Stomach (tissue), 9 donors: ENCODE measurements around the gene ACLY. TPM values are rescaled to one million over a fixed set of nuclear protein-coding genes. Genes with fewer than 3 reads are reported as not detected.
A peak's percentile ranks its signal among the peaks of the same experiment; 100 is the strongest.
"Not testable (repeated sequence)": the region's sequence is repeated elsewhere in the genome, so short reads cannot be mapped to it uniquely, and the experiment has no call there.

Experiments
- DNase-seq, 2 donors: peaks; one replicate each; pipeline versions ENCODE4 v3.0.0 to v3.0.0-alpha.2; 2013 to 2019
- H3K27ac ChIP-seq, 5 donors: fragments of 200-600 bp in 4 of 5; sonication (generic) in 4 of 5; one replicate each; pipeline ENCODE4 v1.5.1; 2013 to 2019; ENCODE audit warnings: mild to moderate bottlenecking in 1 of 5, moderate library complexity in 1 of 5
- H3K27me3 ChIP-seq, 3 donors: fragments of 200-600 bp; sonication (generic); one replicate each; pipeline ENCODE4 v1.5.1; 2017 to 2019; ENCODE audit warnings: mixed run types in 1 of 3
- H3K36me3 ChIP-seq, 4 donors: fragments of 200-600 bp; sonication (generic); 1 replicate in 3 of 4; 2 replicates in 1 of 4; pipeline ENCODE4 v1.5.1; 2016 to 2019
- H3K4me1 ChIP-seq, 4 donors: fragments of 200-600 bp; sonication (generic); one replicate each; pipeline ENCODE4 v1.5.1; 2016 to 2019
- H3K4me3 ChIP-seq, 4 donors: fragments of 200-600 bp; sonication (generic) in 3 of 4; one replicate each; pipeline ENCODE4 v1.5.1; 2016 to 2019; ENCODE audit warnings: mild to moderate bottlenecking in 1 of 4
- H3K9me3 ChIP-seq, 4 donors: fragments of 200-600 bp; sonication (generic); one replicate each; pipeline ENCODE4 v1.5.1; 2016 to 2019
- EP300 ChIP-seq: sonication (generic); formaldehyde crosslinking; IDR thresholded peaks from one replicate; pipeline ENCODE4 v1.6.1; 2017; ENCODE audit warnings: antibody characterized with exemption
- POLR2A ChIP-seq, 4 donors: fragments of 450-650 bp; IDR thresholded peaks; one replicate each; pipeline ENCODE4 v1.6.1; 2016; ENCODE audit warnings: antibody characterized with exemption in 4 of 4, control low read depth in 2 of 4, mild to moderate bottlenecking in 1 of 4, moderate library complexity in 1 of 4
- POLR2AphosphoS5 ChIP-seq, 3 donors: sonication (generic); formaldehyde crosslinking; IDR thresholded peaks; one replicate each; pipeline ENCODE4 v1.6.1; 2016; ENCODE audit warnings: antibody characterized with exemption in 3 of 3
- WGBS, 5 donors: extraction: QIAGEN DNeasy Blood & Tissue Kit in 3 of 5; methylation state at CpG; one replicate each; pipeline versions ENCODE4 v1.1.5 to v1.1.7; 2013 to 2018; 5-methylcytosine and 5-hydroxymethylcytosine counted together
- intact Hi-C: fragments of 100-400 bp; cut with DNase I; formaldehyde crosslinking; loops from one replicate; pipeline ENCODE4 v1.15.1; 2023; ENCODE audit warnings: low total_unique reads
- polyA plus RNA-seq, 3 donors: library from polyadenylated mRNA; stranded (reverse); fragments of 200-250 nt; gene quantifications; one replicate each; pipeline ENCODE4 v1.2.3, GENCODE V29; 2013
- total RNA-seq, 5 donors: library from RNA; depleted of rRNA; stranded (reverse); fragments of >200 nt; gene quantifications; one replicate each; pipeline versions ENCODE4 v1.1.0 to v1.2.3, GENCODE V29; 2014 to 2016
- TF ChIP-seq, protein P1 (sequence below), 7 experiments: fragments of 450-650 bp in 4 of 7; fragments of 200-600 bp in 3 of 7; sonication (generic) in 3 of 7; IDR thresholded peaks; one replicate each; pipeline ENCODE4 v1.5.1; 2016 to 2019; ENCODE audit warnings: antibody characterized with exemption in 7 of 7, control low read depth in 2 of 7, mild to moderate bottlenecking in 1 of 7
- donor health status: healthy with polysubstance abuse.
- donor health status: Bipolar disorder and iron deficiency.
- donor health status: healthy.

Gene ACLY
- total and polyA plus RNA-seq, 8 donors = 19.8 to 121 (median 36.9) TPM

DNA sequence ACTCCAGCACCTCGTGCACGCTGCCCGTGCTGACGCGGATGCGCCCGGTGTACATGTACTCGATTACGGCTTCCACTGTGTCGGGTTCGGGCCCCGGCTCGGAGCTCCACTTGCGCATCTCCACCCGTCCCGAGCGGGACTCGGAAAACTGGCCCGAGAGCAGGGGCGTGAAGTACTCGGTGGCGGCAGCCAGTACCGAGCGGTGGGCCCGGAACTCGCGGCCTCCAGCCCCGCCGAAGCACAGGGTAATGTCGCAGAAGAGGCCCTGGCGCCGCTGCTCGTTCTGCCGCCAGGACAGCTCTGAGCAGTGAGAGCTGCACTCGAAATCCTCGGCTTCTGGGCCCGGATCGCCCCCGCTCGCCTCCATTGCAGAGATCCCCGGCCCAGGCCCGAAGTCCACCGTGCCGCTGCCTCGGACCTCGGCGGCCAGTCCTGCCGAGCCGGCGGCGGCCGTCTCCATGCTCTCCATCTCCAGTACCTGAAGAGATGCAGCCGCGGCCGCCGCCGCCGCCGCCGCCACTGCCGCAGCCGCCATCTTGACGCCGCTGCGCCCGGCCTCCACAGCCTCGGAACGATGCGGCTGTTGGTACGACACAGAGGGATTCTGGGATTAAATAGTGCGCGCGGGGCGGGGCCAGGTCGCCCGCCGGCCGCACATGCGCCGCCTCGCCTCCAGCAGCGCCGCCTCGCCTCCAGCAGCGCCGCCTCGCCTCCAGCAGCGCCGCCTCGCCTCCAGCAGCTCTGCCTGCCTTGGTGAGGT, 53.7 kb downstream of the ACLY start, which contains the start of gene KLHL11:
Gene KLHL11, minus strand, starts transcription at position 588 of the 760 bp plus-strand sequence. Its CDS starts 53 bp downstream, at position 535.
- peak within 1 kb of the TSS; percentile 90 to 94 (median 92) for H3K27ac ChIP-seq
- intact Hi-C loops = no loop called here
- WGBS, 5 donors = 0 to 1% (median 0%) methylated on average over 16 to 89 of the region's 90 CpGs

DNA sequence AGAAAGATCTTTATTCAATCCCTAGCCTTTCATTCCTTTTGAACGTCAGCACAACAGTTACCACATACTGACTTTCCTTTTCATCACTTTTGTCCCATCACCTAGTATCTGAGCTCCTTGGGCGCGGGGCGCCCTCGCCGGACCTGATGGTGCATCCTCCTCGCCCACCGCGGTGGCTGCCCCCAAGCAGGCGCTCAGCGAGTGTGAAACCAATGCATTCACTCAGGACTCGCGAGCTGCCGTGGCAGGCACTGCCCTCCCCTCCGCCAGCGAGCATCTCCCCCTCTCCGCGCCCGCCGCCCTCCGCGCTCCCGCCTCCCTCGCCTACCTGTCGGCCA, 54.3 kb downstream of the ACLY start:
- 0 to 1% (median 1%) methylated on average over 23 to 25 of the region's 25 CpGs for WGBS, 5 donors
- no peaks in the 10 kb centered on the region for H3K27me3 ChIP-seq
- H3K9me3 ChIP-seq = no peaks in the 10 kb centered on the region
- peak overlapping the region; percentile 77 to 96 (median 82) for H3K4me3 ChIP-seq
- intact Hi-C loops = no loop called here
- TF ChIP-seq POLR2AphosphoS5 (IDR thresholded peaks at IDR 0.05) (no peak), EP300 (no peak), POLR2A (IDR thresholded peaks at IDR 0.05) (no peak)
- TF ChIP-seq, protein P1, sequence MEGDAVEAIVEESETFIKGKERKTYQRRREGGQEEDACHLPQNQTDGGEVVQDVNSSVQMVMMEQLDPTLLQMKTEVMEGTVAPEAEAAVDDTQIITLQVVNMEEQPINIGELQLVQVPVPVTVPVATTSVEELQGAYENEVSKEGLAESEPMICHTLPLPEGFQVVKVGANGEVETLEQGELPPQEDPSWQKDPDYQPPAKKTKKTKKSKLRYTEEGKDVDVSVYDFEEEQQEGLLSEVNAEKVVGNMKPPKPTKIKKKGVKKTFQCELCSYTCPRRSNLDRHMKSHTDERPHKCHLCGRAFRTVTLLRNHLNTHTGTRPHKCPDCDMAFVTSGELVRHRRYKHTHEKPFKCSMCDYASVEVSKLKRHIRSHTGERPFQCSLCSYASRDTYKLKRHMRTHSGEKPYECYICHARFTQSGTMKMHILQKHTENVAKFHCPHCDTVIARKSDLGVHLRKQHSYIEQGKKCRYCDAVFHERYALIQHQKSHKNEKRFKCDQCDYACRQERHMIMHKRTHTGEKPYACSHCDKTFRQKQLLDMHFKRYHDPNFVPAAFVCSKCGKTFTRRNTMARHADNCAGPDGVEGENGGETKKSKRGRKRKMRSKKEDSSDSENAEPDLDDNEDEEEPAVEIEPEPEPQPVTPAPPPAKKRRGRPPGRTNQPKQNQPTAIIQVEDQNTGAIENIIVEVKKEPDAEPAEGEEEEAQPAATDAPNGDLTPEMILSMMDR (IDR thresholded peaks at IDR 0.05) = no peak
- H3K4me1 ChIP-seq = peaks cover 17 to 56% (median 36%) of the 10 kb centered on the region in 4 donors
- DNase-seq = peak in 1 of 2 donors; percentile 86
- H3K36me3 ChIP-seq = peaks cover 1 to 32% (median 29%) of the 10 kb centered on the region in 4 donors
- peak overlapping the region; percentile 90 to 94 (median 92) for H3K27ac ChIP-seq

More for the DNA sequence above, 53.7 kb downstream of the ACLY start, which contains the start of gene KLHL11:
- peak; percentile 92 to 98 for DNase-seq
- H3K4me1 ChIP-seq = peaks cover 17 to 50% (median 34%) of the 10 kb centered on the region in 4 donors
- peak; percentile 90 to 98 (median 94) for TF ChIP-seq POLR2AphosphoS5 (IDR thresholded peaks at IDR 0.05)
- TF ChIP-seq, protein P1 (IDR thresholded peaks at IDR 0.05) = no peak
- TF ChIP-seq POLR2A (IDR thresholded peaks at IDR 0.05) = no peak
- peak within 1 kb of the TSS; percentile 77 to 96 (median 82) for H3K4me3 ChIP-seq
- peaks cover 3 to 37% (median 34%) of the 10 kb centered on the region in 4 donors for H3K36me3 ChIP-seq
- no peaks in the 10 kb centered on the region for H3K9me3 ChIP-seq
- no peaks in the 10 kb centered on the region for H3K27me3 ChIP-seq

DNA sequence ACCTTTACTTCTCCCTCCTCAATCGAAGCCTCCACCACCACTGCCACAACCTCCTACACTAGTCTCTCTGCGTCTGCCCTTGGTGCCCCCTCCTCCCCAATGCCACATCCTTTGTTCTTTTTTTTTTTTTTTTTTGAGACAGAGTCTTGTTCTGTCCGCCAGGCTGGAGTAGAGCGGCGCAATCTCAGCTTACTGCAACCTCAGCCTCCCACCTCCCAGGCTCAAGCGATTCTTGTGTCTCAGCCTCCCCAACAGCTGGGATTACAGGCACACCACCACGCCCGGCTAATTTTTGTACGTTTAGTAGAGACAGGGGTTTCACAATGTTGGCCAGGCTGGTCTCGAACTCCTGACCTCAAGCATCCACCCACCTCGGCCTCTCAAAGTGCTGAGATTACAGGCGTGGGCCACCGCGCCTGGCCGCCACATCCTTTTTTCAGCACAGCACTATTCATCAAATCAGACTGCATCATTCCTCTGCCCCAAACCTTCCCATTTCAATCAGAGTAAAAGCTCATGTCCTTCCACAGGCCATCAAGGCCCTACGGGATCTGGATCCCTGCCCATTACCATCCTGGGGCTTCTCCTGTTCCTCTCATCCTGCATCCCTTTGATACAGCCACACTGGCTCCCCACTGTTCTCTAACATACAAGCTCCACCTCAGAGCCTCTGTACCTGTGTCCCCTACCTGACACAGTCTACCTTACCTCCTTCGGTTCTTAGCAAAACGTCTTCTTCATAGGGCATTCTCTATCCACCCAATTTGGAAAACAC, 55.5 kb downstream of the ACLY start:
- Histone ChIP-seq H3K4me1 (peaks cover 17 to 65% (median 39%) of the 10 kb centered on the region in 4 donors), H3K27ac (peak overlapping the region in 1 of 5 donors; percentile 92), H3K27me3 (no peaks in the 10 kb centered on the region), H3K4me3 (peak overlapping the region; percentile 77 to 96 (median 82)), H3K9me3 (no peaks in the 10 kb centered on the region), H3K36me3 (peaks cover 0 to 20% (median 18%) of the 10 kb centered on the region in 4 donors)
- 54 to 63% (median 58%) methylated on average over 18 of the region's 18 CpGs for WGBS, 5 donors
- intact Hi-C loops = no loop called here
- no peak for TF ChIP-seq POLR2A (IDR thresholded peaks at IDR 0.05)
- no peak for TF ChIP-seq POLR2AphosphoS5 (IDR thresholded peaks at IDR 0.05)
- TF ChIP-seq, protein P1 (IDR thresholded peaks at IDR 0.05) = no peak
- TF ChIP-seq EP300 = no peak
- DNase-seq = peak in 1 of 2 donors; percentile 15

DNA sequence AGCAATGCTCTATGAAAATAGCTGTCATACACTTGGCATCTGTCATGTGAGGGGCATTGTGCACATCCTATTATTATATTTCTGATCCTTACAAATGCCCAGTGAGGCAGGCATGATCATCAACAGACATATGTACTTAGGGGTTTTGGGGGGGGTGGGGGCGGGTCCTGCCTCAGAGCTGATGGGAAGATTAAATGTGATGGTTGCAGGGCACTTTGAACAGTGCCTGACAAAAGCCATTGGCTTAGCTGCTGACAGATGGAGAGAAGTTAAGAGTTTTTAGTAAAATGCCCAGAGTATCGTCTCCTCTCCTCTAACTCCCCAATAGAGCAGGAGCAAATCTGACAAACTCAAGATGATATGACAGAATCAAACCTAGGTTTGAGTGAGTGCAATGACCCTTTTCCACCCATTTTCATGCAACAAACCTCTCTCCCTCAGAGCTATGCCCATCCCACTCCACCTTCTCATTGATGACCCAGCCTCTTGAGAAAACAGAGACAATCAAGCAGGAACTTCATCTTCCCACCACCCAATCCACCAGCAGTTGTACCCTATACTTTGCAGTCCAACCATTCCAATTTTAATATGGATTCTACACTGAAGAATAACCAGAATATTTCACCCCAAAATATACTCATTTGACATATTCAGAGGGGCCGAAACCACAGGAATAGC, 58.4 kb downstream of the ACLY start:
- no peaks in the 10 kb centered on the region for H3K36me3 ChIP-seq
- H3K4me3 ChIP-seq = no peak overlapping the region
- H3K27me3 ChIP-seq = no peaks in the 10 kb centered on the region
- 76 to 81% (median 77%) methylated on average over 3 of the region's 3 CpGs for WGBS, 5 donors
- H3K4me1 ChIP-seq = peaks cover 17 to 62% (median 37%) of the 10 kb centered on the region in 4 donors
- intact Hi-C loops = no loop called here
- DNase-seq = no peak
- TF ChIP-seq, protein P1 (IDR thresholded peaks at IDR 0.05) = no peak
- no peak for TF ChIP-seq EP300
- TF ChIP-seq POLR2A (IDR thresholded peaks at IDR 0.05) = no peak
- no peak for TF ChIP-seq POLR2AphosphoS5 (IDR thresholded peaks at IDR 0.05)
- no peak overlapping the region for H3K27ac ChIP-seq
- no peaks in the 10 kb centered on the region for H3K9me3 ChIP-seq

DNA sequence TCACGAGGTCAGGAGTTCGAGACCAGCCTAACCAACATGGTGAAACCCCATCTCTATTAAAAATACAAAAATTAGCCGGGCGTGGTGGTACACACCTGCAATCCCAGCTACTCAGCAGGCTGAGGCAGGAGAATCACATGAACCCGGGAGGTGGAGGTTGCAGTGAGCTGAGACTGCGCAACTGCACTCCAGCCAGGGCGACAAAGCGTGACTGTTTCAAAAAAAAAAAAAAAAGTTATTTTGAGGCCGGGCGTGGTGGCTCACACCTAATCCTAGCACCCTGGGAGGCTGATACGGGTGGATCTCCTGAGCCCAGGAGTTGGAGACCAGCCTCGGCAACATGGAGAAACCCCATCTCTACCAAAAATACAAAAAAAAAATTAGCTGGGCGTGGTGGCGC, 67.4 kb downstream of the ACLY start:
- DNase-seq, intact Hi-C loops, H3K27ac ChIP-seq, H3K9me3 ChIP-seq, H3K27me3 ChIP-seq, H3K4me3 ChIP-seq: not testable (repeated sequence)
- peaks cover 0 to 49% (median 15%) of the 10 kb centered on the region in 4 donors for H3K4me1 ChIP-seq
- peaks cover 17 to 28% (median 25%) of the 10 kb centered on the region in 4 donors for H3K36me3 ChIP-seq
- 91 to 100% (median 95%) methylated on average over 14 of the region's 14 CpGs for WGBS, 5 donors
